Stimulated activated CD8-positive, alpha-beta memory T cell treated with anti-CD3 and anti-CD28 coated beads, Interleukin-2, amount 100 ng/mL, for 48 hours (primary cell): ENCODE data around the gene CDCA5.

ENCODE experiments used
- DNase-seq, 2 donors: peaks; one replicate each; pipeline ENCODE4 v3.0.0-alpha.2; 2020; ENCODE audit warnings: low read depth in 2 of 2

The CDCA5 gene

DNA sequence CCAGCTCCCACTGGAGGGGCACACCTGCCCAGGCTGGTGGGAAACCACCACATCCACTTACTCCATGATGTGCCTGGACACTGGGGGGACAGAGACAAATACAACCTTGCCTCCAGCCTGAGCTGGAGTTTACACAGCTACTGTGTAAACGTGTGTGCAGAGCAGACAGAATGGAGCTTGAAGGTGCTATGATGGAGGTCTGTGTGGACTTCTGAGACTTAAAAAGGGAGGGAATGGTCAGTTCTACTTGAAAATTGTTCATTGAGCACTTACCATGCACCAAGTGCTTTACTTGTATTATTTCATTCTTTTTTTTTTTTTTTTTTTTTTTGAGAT lies 11.2 kb downstream of the CDCA5 start:
- no peak for DNase-seq

DNA sequence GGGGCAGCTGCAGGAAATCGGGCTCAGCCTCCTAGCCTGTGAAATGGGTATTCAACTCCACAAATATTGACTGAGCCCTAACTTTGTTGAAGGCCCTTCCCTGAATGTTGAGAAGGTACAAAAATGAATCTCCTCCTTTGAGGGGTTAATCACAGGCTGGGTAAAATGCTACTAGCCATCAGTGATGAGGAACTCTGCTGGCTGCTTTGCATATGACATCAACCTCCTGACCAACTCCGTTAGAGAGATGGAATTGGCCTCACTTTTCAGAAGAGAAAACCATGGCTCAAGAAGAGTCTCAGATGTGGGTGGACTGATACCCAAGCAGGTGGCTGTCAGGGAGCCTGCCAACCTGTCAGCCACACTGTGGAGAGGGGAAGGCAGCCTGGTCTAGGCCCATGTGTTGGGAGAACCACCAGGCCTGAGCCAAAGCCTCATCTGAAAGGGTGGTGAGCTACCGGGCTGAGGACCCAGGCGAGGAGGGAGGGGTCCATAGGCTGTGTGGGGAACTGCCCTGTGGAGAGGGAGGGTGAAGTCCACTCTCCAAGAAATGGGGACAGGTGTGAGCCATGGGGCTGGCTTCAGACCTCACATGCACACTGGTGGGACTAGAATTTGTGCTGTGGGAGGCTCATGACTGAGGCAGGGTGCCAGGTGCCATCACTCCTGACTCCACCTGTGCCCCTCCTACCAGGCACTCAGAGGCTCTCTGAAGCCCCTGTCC lies 11.8 kb downstream of the CDCA5 start:
- no peak for DNase-seq

DNA sequence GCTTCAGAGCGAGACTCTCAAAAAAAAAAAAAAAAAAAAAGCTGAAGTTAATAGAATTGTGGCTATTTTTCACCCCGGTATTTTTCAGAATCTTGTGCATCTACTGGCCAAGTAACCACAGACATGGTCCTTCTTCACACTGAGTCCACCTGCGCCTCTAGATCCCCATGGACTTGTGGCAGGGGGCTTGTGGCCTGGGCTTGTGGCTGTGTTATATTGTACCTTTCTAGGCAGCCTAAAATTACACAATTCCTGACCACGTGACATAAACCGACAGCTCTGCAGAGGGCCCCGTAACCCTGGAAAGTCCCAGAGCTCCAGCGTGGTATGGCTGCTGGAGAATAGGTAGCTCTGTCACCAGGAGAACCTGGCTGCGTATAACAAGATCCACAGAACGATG lies 14.6 kb downstream of the CDCA5 start:
- DNase-seq = no peak

DNA sequence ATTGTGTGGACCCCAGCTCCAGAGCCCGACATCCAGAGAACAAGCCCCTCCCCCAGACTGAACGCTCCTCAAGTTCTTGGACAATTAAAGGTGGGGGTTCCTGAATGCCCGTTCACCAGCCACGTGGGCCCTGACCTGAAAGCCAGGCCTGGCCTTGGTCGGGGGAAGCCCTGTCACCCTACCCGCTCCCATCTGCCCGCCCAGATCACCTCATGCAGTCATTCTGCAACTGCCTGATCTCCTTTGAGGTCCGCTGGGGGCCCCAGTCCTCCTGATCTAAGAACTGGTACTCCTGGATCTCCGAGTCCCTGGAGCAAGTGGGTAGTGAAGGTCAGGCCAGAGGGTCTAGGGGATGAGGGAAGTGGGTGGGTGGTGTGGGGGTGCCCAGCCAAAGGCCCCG lies 16.4 kb downstream of the CDCA5 start:
- no peak for DNase-seq

DNA sequence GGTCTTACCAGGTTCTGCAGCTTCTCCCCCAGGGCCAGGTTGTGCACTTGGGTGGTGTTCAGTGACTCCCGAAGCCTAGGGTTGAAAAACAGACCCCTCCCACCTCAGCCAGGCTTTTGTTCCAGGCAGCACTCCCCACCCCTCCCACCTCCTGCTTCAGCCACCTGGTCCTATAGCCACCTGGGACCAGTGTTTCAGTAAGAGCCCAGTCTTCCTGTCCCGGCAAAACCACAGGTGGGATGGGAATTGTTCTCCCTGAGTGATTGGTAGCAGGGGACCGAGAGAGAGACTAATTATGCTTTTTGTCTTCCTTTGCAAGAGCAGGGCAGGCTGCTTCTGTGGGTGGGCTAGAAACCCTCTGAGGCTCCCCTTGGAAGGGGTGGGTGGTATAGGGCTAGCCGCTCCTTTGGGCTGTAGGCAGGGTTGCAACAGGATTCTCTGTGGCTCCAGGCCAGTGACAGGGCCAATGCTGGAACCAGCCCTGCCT lies 17.0 kb downstream of the CDCA5 start:
- no peak for DNase-seq

DNA sequence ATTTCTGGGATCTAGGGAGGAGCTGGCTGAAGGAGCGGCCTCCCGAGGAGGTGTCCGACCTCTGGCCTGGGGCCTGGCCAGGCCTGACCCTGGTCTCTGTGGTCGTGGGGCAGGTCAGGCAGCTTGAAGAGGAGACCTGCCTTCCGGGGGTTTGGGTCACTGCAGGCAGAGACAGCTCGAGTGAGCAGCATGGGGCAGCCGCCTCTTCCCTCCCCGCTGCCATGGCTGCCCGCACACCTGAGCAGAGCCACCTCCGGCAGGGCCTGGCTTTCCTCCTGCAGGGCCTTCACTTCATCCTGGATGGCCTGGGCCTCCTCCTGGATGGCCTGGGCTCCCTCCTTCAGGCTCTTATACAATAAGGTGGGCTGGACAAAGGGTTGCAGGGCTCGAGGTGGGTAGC lies 17.5 kb downstream of the CDCA5 start:
- no peak for DNase-seq

DNA sequence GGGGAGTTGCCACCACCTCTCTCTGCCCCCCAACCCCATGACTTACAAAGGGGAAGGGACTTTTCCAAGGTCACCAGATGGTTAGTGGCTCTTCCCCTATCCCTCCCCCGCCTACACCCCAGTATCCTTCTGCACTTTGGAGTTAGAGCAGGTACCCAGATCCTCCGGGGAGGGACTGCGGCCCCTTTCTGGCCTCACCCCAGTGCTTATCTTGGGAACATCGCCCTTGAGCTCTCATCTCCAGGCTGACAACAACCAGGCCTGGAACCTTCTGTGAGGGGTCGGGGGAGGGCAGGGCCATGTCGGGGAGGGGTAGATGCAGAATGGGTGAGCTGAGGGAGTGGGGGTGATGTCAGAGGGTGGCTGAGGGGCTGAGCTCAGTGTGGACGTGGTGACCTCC lies 18.0 kb downstream of the CDCA5 start:
- no peak for DNase-seq

DNA sequence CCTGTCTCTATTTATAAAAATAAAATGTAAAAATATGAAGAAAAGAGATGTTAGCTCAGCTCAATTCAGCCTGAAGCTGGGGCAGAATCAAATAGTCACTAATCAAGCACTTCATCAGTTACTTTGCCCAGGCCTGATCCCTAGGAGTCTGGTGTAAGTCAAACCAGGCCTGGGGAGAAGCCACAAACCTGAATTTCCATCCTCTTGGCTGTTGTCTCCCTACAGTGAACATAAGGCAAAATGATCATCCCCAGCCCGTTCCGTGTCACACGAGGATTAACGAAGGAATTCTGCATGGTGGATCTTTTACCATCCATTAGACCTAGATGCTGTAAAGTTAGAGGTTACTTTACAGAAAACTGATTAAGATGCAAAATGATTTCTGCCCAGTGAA lies 19.0 kb downstream of the CDCA5 start:
- no peak for DNase-seq

DNA sequence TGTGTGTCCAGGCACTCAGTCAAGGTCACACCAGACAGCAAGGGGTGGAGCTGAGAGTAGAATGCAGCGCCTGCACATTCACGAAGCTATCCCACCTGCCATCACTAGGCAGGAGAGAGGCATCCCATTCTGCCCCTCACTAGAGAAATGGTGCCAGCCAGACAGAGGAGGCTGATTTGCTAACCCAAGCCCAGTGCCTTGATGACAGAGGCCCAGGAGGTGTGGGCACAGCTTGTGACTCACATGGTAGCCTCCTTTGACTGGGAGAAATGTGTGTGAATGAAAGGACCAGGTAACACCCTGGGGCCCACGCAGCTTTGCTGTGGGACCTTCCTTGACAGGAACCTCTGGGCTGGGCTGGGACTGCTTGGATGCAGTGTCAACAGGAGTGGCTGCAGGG lies 20.3 kb downstream of the CDCA5 start:
- no peak for DNase-seq

DNA sequence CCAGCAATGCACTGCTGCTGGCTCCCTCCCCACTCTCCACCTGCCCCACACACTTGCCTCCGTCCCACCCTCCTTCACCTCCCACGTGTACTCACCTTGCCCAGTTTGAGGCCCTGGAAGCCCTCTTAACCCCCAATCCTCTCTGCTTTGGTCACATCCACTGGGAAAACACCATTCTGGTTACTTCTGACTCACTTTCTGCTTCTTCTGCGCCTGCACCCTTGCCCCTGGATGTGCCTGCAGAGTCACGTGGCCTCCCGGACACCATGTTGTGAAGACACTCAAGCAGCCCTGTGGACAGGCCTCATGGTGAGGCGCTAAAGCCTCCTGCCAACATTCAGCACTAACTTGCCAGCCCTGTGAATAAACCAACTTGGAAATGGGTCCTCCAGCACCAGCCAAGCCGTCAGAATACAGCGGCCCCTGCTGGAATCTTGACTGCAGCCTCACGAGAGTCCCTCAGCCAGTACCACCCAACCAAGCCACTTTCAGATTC lies 22.9 kb downstream of the CDCA5 start:
- DNase-seq = no peak

DNA sequence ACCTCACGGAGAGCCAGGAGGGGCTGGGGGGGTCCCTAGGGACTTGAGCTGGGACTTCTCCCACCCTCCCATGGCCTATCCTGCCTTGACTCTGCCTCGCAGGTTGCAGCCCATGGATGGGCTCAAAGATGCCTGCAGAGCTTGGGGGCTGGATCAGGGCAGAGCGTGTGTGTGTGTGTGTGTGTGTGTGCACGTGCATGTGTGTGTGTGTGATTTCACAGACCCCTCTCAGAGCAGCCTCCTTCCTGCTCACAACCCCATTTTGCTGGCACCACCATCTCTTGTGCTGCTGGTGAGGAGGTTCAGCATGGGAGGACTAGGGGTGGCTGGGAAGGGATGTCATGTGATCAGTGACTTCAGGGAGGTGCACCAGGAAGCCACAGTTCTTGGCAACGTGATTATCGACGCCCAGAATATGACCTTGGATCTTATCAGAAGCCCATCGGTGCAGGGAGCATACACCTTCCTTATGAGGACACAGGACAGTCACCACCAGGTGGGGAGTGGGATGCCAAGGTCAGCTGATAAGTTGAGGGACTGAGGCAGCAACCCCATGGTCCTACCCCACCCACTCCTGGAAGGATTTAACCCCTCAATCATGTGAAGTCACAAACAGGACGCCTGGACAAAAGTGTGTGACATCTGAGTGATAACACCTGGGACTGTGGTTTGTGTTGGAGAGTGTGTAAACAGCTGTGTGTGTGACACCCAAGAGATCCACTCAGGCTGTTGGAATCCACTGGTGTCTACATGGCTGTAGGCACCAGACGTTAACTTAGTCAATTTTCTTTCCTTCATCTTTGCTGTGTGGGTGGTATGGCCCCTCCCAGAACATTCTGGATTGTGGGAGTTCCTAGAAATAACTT lies 23.6 kb downstream of the CDCA5 start:
- DNase-seq = no peak

DNA sequence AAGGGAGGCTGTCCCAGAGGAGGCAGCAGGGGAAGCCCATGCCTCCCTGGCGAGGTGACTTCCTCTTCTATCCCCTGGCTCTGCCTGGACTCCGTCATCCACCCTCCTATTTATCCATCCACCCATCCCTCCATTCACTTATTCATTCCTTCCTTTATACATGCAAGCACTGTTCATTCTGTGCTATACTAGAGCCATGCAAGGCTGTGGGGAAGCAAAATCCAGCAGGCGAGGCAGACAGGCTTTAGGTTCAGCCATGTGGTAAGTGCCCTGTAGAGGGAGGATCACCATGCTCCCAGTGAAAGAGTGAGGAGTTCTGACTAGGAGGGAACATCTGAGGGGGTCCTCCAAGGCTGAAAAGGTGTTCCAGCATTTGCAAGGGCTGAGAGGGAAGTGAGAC lies 24.3 kb downstream of the CDCA5 start:
- no peak for DNase-seq

DNA sequence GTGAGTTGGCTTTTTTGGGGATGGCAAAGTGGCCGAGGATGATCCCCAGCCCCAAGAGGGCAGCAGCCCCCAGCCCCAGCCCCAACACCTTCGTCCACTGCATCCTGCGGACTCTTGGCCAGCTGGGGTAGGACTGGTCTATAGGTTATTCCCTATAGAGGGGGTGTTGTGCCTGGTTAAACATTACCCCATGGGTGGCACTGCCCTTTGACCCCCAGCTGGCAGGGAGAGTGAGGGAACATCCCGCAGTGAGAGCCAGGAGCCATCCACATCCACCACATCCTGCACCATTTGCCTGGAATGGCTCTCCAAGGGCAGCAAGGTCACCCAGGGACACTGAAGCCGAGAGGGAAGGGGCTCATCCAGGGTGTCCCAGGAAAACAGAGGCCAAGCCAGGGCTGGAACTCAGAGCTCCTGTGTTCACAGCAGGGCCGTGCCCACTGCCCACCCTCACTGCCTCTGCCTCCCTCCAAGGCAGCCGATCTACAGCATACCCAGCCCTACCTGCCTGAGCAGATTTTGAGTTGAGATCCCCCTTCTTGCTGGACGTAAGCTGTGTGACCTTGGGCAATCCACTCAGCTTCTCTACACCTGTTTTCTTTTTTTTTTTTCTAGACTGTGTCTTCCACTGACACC lies 25.3 kb downstream of the CDCA5 start, which contains the start of gene NAALADL1:
TSS of gene NAALADL1 (minus strand) at position 135 of the 636 bp plus-strand sequence. CDS start at position 103, 32 bp downstream.
- DNase-seq = no peak

DNA sequence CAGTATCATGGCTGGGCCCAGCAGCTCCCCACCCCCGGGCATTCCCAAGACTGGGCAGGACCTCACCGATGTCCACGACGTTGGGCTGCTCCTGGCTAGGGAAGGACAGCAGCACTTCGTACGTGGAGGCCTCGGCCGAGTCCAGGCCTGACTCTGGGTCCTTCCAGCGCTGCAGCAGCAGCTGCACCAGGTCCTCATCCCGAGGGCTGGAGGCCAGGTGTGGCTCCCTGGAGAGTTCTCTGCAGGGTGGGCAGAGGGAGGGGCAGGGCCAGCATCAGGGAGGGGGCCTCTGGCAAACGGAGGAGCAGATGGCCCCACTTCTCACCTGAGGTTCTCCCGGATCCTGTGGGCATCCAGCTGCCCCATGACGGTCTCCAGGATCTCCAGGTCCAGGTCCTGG lies 25.8 kb downstream of the CDCA5 start:
- DNase-seq = no peak

DNA sequence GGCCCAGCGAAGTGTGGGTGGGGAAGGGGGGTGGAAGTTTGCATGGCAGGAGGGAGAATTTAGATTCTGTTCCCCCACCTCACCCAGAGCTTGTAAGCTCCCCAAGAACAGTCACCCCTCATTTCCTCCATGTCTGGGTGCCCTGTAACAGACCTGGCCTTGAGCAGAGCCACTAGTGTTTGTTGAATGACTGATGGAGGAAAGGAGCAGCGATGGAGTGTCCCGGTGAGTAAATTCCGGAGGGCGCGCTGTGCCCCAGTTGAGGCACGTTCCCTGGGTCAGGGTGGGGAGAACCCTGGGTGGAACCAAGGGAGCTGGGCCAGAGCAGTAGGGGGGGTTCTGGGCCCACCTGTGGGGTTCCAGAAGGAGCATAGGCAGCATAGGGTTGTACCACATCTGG lies 26.3 kb downstream of the CDCA5 start:
- no peak for DNase-seq

DNA sequence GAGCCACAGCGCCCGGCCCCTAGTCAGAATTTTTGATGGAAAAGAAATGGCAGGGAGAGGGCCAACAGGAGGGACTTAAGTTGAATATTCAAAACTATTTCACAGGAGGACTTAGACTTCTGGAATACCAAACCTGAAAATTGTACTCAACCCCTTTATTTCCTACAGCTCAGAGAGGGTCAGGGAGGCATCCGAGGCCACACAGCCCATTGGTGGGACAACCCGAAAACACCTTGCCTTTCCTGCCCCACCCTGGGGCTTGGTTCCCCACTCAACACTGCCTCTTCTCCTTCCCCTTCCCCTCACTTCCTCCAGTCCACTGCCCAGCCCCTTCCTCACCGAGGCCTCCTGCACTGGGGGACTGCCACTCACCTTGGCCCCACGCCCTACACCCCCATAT lies 26.8 kb downstream of the CDCA5 start:
- DNase-seq = no peak

DNA sequence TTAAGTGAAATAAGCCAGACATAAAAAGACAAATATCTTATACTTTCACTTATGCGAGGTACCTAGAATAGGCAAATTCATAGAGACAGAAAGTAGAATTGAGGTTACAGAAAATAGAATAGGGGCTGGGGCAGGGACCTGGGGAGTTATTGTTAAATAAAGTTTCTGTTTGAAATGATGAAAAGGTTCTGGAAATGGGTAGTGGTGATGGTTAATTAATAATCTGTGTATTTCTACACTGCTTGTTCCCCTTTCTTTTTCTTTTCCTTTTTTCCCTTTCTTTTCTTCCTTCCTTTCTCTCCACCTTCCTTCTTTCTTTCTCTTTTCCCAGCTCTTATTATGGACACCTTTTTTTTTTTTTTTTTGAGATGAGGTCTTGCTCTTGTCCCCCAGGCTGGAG lies 28.3 kb downstream of the CDCA5 start:
- DNase-seq = no peak

DNA sequence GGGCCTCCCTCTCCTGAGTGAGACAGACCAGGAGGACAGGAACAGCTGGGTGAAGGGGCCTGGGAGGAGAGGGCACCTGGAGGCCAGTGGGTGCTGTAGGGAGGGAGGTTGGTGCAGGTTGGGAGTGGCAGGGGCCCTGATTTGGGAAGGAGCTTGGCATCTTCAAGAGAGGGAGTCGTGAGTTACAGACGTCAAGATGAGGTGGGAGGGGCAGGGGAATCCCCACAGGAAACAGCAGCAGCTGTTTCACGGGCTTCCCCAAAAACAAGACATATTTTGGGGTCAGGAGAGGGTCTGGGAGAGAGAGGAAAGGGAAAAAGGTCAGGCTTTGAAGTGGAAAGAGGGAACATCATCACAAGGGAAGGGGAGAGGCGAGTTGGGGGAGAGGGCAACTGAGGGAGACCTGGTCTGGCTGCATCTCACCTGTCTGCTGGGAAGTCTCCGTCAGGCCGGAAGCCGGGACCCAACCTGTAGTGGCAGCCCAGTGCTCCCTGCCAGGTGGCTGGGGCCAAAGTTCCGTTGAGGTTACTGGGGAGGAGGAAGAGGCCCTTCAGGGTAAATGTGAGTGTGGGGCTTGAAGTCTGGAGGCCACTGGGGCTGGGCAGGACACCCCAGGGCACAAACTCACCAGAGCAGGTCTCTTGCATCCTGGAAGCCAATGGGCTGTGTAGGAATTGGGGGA lies 29.9 kb downstream of the CDCA5 start:
- no peak for DNase-seq

DNA sequence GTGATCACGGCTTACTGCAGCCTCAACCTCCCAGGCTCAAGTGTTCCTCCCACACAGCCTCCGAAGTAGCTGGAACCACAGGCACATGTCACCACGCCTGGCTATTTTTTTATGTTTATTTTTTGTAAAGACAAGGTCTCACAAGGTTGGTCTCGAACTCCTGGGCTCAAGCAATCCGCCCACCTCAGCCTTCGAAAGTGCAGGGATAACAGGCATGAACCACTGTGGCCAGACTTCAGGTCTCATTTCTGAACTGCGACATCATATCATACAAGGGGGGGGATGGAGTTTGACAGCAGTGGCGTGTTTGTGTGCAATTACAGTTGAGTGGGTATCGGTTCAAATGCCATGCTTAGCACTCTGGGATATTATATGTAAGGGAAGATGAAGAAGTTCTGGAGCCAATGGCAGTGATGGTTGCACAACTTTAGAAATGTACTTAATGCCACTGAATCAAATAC lies 32.4 kb downstream of the CDCA5 start:
- DNase-seq = no peak

DNA sequence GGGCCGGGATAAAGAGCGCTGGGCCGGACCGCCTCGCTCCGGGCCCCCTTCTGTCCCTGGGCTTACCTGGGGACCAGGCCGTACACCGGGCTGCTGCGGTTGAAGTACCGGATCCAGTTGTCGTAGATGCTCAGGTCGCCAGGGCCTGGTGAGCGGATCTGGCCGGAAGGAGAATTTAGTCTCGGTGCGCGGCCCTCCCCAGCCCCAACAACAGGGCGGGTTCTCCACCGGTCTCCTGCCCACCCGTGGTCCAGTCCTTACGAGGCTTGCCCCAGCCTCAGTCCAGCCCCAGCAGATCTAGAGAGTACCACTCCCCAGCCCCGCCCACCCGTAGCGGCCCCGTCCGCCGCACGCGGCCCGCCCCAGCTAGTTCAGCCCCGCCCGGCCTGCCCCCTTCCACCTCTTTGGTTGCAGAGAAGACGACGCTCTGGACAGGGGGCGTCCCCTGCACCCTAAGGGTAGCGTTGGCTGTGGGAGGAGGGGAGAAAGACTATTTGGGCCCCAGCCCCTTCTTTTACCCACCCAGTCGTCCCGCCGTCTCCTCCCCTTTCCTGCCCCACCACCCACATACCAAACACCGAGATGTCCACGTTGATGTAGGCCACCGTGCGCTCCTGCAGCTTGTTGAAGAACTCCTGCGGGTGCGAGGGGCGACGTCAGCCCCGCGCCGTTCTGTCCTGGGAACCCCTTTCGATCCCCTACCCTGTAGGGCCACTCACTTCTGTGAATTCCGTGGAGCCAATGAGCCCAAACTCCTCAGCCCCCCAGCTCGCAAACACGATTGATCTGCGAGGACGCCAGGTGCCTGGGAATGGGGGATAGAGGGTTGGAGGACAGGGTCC lies 36.0 kb downstream of the CDCA5 start:
- DNase-seq = peak in 1 of 2 donors; percentile 17

DNA sequence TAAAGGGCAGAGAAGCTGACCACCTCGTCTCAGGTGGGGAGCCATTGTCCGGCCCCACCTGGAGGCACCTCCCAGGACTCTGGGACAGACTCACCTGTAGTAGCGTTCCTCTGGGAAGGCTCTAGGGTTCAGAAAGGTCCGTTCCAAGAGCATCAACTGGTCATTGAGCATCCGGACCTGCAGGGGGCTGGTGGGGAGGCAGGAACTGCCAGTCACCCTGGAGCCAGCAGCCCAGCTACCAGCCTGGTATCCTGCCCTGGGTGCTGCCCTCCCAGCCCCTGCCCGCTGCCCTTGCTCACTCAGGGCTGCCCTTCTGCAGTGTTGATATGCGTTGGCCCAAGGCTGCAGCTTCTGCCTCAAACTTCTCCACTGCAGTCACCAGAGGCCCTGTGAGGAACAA lies 38.1 kb downstream of the CDCA5 start:
- DNase-seq = no peak
